K562 (cell line): ENCODE data around the gene KLHDC10. TPM values are rescaled to one million over a fixed set of nuclear protein-coding genes. Genes with fewer than 3 reads are reported as not detected.
A peak's percentile ranks its signal among the peaks of the same experiment; 100 is the strongest.

Source experiments
- ATAC-seq: fragments of 200-7000 bp; cut with Tn5 transposase; 3 replicates; pipeline ENCODE4 v1.9.1; 2020; ENCODE audit warnings: moderate library complexity
- BruUV-seq: library from RNA; stranded (reverse); fragments of 400-500 nt; replicated peaks from 2 replicates; lab custom pipeline; 2021; lab: Mats Ljungman, UMichigan
- CTCF ChIA-PET: fragments of 300-600 bp; formaldehyde crosslinking; extraction: SDS; loops from one replicate; lab custom pipeline; 2021; ENCODE audit warnings: low intra/inter-chr PET ratio; lab: Yijun Ruan, JAX
- POLR2A ChIA-PET: fragments of 300-600, 350-650 bp; sonication (Branson Sonifier 250); formaldehyde crosslinking; extraction: SDS; loops from one replicate; lab custom pipeline; 2021; ENCODE audit warnings: antibody characterized with exemption, inconsistent platforms; lab: Yijun Ruan, JAX
- DNase-seq, 4 experiments: peaks; one replicate each; pipeline versions ENCODE4 v3.0.0 to v3.0.0-alpha.2; 2011 to 2018; ENCODE audit warnings: low spot score in 3 of 4, mixed read lengths in 3 of 4; ENCODE audit errors: extremely low read depth in 1 of 4
- FAIRE-seq: peaks from 2 replicates; lab custom pipeline; 2011; peaks lifted over from hg19 to GRCh38; lab: Jason Lieb, UNC
- H2AFZ ChIP-seq: 2 replicates; pipeline ENCODE4 v1.6.0; 2011; ENCODE audit warnings: low read depth, low read length, control low read depth, inconsistent platforms
- H3K27ac ChIP-seq: fragments of 200-600 bp; 3 replicates; pipeline ENCODE4 v1.8.0; 2011; ENCODE audit warnings: low read depth, mild to moderate bottlenecking, control low read depth, inconsistent platforms, low read length, moderate library complexity, mixed read lengths; ENCODE audit errors: extremely low read depth
- H3K27me3 ChIP-seq, 2 experiments: fragments of 300-600 bp in 1 of 2; 2 replicates in 1 of 2; 3 replicates in 1 of 2; pipeline versions ENCODE4 v1.6.0 to v1.8.0; 2011; ENCODE audit warnings: inconsistent platforms in 2 of 2, low read length in 2 of 2, mild to moderate bottlenecking in 1 of 2, mixed read lengths in 1 of 2, moderate library complexity in 1 of 2; ENCODE audit not compliant: control insufficient read depth in 2 of 2, insufficient read depth in 2 of 2
- H3K36me3 ChIP-seq: fragments of 300-600 bp; 3 replicates; pipeline ENCODE4 v1.8.0; 2011; ENCODE audit warnings: mild to moderate bottlenecking, low read length, inconsistent platforms; ENCODE audit not compliant: control insufficient read depth, insufficient read depth
- H3K4me1 ChIP-seq, 2 experiments: fragments of 200-600 bp in 1 of 2; replicated peaks in 1 of 2; 2 replicates in 1 of 2; 3 replicates in 1 of 2; pipeline versions ENCODE4 v1.5.1 to v1.8.0; 2011; ENCODE audit warnings: inconsistent platforms in 2 of 2, low read length in 2 of 2, mild to moderate bottlenecking in 1 of 2, mixed read lengths in 1 of 2, moderate library complexity in 1 of 2; ENCODE audit not compliant: control insufficient read depth in 2 of 2, insufficient read depth in 2 of 2
- H3K4me2 ChIP-seq: 2 replicates; pipeline ENCODE4 v1.6.1; 2011; ENCODE audit warnings: low read length, control low read depth, inconsistent platforms, mixed read lengths; ENCODE audit not compliant: insufficient read depth
- H3K4me3 ChIP-seq: fragments of 200-600 bp; sonication (generic), shearing (Covaris generic); 2 replicates; pipeline ENCODE4 v1.5.1; 2016; ENCODE audit warnings: control low read depth, inconsistent platforms
- H3K79me2 ChIP-seq: fragments of 200-600 bp; 3 replicates; pipeline ENCODE4 v1.8.0; 2011; ENCODE audit warnings: low read length, inconsistent platforms; ENCODE audit not compliant: control insufficient read depth, insufficient read depth
- H3K9ac ChIP-seq, 2 experiments: 2 replicates each; pipeline versions ENCODE4 v1.6.0 to v1.6.1; 2011; ENCODE audit warnings: low read depth in 2 of 2, low read length in 2 of 2, control low read depth in 1 of 2, inconsistent platforms in 1 of 2, mild to moderate bottlenecking in 1 of 2, mixed read lengths in 1 of 2; ENCODE audit not compliant: insufficient read depth in 1 of 2
- H3K9me1 ChIP-seq: one replicate; pipeline ENCODE4 v1.6.0; 2011; ENCODE audit warnings: inconsistent platforms, mild to moderate bottlenecking, low read length, moderate library complexity; ENCODE audit not compliant: control insufficient read depth, insufficient read depth
- H3K9me3 ChIP-seq: replicated peaks from 2 replicates; pipeline ENCODE4 v1.5.1; 2011; ENCODE audit warnings: low read depth, low read length, inconsistent platforms; ENCODE audit not compliant: control insufficient read depth, insufficient read depth
- H4K20me1 ChIP-seq: replicated peaks from 2 replicates; pipeline ENCODE4 v1.6.1; 2011; ENCODE audit warnings: low read length, inconsistent platforms, mixed read lengths; ENCODE audit not compliant: control insufficient read depth, insufficient read depth
- DPF2 ChIP-seq: fragments of 450-650 bp; IDR thresholded peaks from 2 replicates; pipeline ENCODE4 v1.6.1; 2016
- EGR1 ChIP-seq: fragments of 450-650 bp; conservative IDR thresholded peaks from 2 replicates; pipeline ENCODE4 v1.6.1; 2017; ENCODE audit warnings: mild to moderate bottlenecking
- FOXK1 ChIP-seq: sonication (generic); formaldehyde crosslinking; IDR thresholded peaks from 2 replicates; pipeline ENCODE4 v1.8.0; 2022; ENCODE audit warnings: missing genetic modification reagents, mild to moderate bottlenecking, borderline replicate concordance
- MECOM ChIP-seq: fragments of 250-450 bp; sonication (Bioruptor Pico); IDR thresholded peaks from 2 replicates; pipeline ENCODE4 v1.8.0; 2022; ENCODE audit warnings: inconsistent platforms
- POLR2B ChIP-seq: fragments of 450-650 bp; IDR thresholded peaks from 2 replicates; pipeline ENCODE4 v1.6.1; 2018; ENCODE audit warnings: low read depth; ENCODE audit not compliant: partially characterized antibody
- ZBTB1 ChIP-seq: sonication (generic); formaldehyde crosslinking; IDR thresholded peaks from 2 replicates; pipeline ENCODE4 v1.8.1; 2023; ENCODE audit warnings: missing genetic modification reagents, low read depth, mild to moderate bottlenecking, borderline replicate concordance
- ZKSCAN3 ChIP-seq: fragments of 250-450 bp; sonication (Bioruptor Pico); IDR thresholded peaks from 2 replicates; pipeline ENCODE4 v1.4.0; 2020
- ZNF224 ChIP-seq: sonication (generic); formaldehyde crosslinking; IDR thresholded peaks from 2 replicates; pipeline ENCODE4 v1.8.0; 2022; ENCODE audit warnings: mild to moderate bottlenecking, missing genetic modification reagents
- ZNF23 ChIP-seq: fragments of 250-450 bp; sonication (Bioruptor Pico); IDR thresholded peaks from 2 replicates; pipeline ENCODE4 v1.4.0; 2020; ENCODE audit warnings: mild to moderate bottlenecking
- WGBS: fragments of 100-300 bp; shearing (Covaris generic); methylation state at CpG from one replicate; pipeline ENCODE4 v1.1.6; 2016; ENCODE audit warnings: low coverage, mixed read lengths; ENCODE audit not compliant: insufficient coverage; ENCODE audit errors: missing lambda C conversion rate; 5-methylcytosine and 5-hydroxymethylcytosine counted together
- in situ Hi-C: fragments of 300-500 bp; cut with MboI; formaldehyde crosslinking; loops from 4 replicates; pipeline ENCODE4 v1.15.0; 2018; ENCODE audit warnings: inconsistent platforms, mixed read lengths
- intact Hi-C: fragments of 100-400 bp; cut with micrococcal nuclease; formaldehyde crosslinking; loops from 2 replicates; pipeline ENCODE4 v1.14.2; 2022
- polyA plus RNA-seq, 8 experiments: library from polyadenylated mRNA; depleted of rRNA in 4 of 8; stranded (reverse) in 5 of 8; unstranded in 3 of 8; fragments of >200 nt; fragmentation: Nextera tagmentation in 2 of 8; fragmentation: Illumina TruSeq in 1 of 8; extraction: Ambion mirVana in 2 of 8; extraction: Trizol in 1 of 8; gene quantifications; 2 replicates each; pipeline versions ENCODE4 v1.2.1 to v1.2.3, GENCODE V29; 2011 to 2014; ENCODE audit warnings: inconsistent platforms in 1 of 8, missing spikeins in 1 of 8
- total RNA-seq, 7 experiments: library from RNA; depleted of rRNA in 6 of 7; stranded (reverse); fragments of >200 nt in 6 of 7; fragmentation: Illumina TruSeq in 2 of 7; extraction: Trizol in 2 of 7; gene quantifications; 2 replicates each; pipeline versions ENCODE4 v1.2.1 to v1.2.3, GENCODE V29; 2011 to 2021; ENCODE audit warnings: low replicate concordance in 1 of 7
- TF ChIP-seq, protein P1 (sequence below): fragments of 250-450 bp; sonication (Bioruptor Pico); IDR thresholded peaks from 2 replicates; pipeline ENCODE4 v1.6.1; 2021; ENCODE audit warnings: mild to moderate bottlenecking
- TF ChIP-seq, protein P2 (sequence below): fragments of 450-650 bp; IDR thresholded peaks from 2 replicates; pipeline ENCODE4 v1.6.1; 2016; ENCODE audit warnings: antibody characterized with exemption
- TF ChIP-seq, protein P3 (sequence below), 3 experiments: fragments of 200-800 bp in 1 of 3; fragments of 250-450 bp in 1 of 3; fragments of 450-650 bp in 1 of 3; sonication (Bioruptor Pico) in 1 of 3; sonication (Bioruptor generic) in 1 of 3; formaldehyde crosslinking in 1 of 3; IDR thresholded peaks; 2 replicates each; pipeline versions ENCODE4 v1.6.1 to v1.8.0; 2016 to 2022; ENCODE audit warnings: mild to moderate bottlenecking in 2 of 3, missing genetic modification characterization in 2 of 3, missing compliant biosample characterization in 1 of 3, moderate library complexity in 1 of 3

KLHDC10 gene
- total and polyA plus RNA-seq, 9 of the 15 experiments (the other 6 are each of a cell fraction or from before 2014, with no cell fraction given): 9.8 to 80.5 (median 31.4) TPM

DNA sequence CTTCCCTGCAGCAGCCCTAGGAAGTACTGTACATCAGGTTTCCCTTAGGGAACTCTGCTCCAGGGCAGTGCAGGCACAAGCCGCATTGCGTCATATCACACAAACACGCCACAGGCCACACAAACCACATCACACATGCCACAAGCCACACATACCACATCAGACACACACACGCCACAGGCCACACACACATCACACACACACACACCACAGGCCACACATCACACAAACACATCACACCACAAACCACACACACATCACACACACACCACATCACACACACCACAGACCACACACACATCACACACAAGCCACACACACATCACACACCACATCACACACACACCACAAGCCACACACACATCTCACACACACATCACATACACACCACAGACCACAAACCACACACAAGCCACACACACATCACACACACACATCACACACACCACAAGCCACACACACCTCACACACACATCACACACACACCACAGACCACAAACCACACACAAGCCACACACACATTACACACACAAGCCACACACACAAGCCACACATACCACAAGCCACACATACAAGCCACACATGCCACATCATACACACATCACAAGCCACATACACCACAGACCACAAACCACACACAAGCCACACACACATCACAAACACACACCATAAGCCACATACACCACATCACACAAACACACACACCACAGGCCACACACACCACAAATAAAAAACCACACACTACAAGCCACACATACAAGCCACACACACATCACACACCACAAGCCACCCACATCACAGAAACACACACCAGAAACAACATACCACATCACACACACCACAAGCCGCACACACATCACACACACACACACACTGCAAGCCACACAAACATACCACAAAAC is 81.5 kb downstream of the KLHDC10 start (continued):
- TF ChIP-seq ZNF224 (CRISPR knock-in tag) (no peak), DPF2 (peak; percentile 47; the same call in 1 of the 2 replicates)

DNA sequence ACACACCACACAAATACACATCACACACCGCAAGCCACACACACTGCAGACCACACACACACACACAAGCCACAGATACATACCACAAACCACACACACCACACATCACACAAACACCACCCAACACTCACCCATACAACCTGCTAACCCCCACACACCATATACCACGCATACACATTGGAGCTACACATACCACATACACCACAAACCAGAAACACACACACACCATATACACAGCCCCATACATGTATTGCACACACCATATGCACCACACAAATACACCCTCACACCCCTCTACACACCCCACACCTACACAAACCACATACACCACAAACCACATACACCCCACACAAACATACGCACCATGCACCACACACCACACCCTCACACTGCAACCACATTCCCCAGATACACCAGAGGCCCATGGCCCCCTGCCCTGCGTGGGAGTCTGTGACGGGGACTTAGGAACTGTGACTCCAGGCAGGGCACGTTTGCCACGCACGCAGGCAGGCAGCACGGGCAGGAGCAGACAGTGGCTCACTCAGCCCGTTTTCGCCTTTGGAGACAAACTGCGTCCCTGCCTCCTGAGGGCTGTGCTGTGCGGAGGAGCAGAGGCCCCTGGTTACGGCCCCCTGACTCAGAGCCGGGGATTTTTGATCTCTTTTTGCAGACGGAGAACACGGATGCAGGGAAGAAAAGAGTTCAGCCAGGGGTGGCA is 82.3 kb downstream of the KLHDC10 start:
- Histone ChIP-seq H3K9me1 (no peaks in the 10 kb centered on the region), H3K4me3 (no peak overlapping the region), H3K4me2 (no peak overlapping the region), H3K27ac (peak overlapping the region; percentile 45; the same call in 1 of the 3 replicates), H3K4me1 (peaks cover 0 to 50% of the 10 kb centered on the region in 2 experiments; a peak in 3 of 5 replicates), H3K9me3 (peaks cover 17% of the 10 kb centered on the region), H3K79me2 (no peaks in the 10 kb centered on the region), H3K27me3 (no peaks in the 10 kb centered on the region; a peak in 1 of 5 replicates), H3K9ac (peak overlapping the region in 1 of 2 experiments; percentile 77; a peak in 2 of 4 replicates), H4K20me1 (no peaks in the 10 kb centered on the region), H3K36me3 (peaks cover 4% of the 10 kb centered on the region; the same call in 2 of the 3 replicates), H2AFZ (no peak overlapping the region)
- in situ Hi-C loops (no loop called here), intact Hi-C loops (no loop called here)
- no peak for FAIRE-seq
- WGBS: 90% methylated on average over 17 of the region's 17 CpGs
- POLR2A ChIA-PET: interaction anchor here (0.6 to 1.2 kb wide), 3 partner anchors 10 to 29 kb away, joined by 3 read pairs; no protein-coding TSS in a partner anchor
- ATAC-seq: no peak
- peak in 1 of 4 experiments; percentile 20 for DNase-seq
- BruUV-seq: no TSS peak
- CTCF ChIA-PET: no interaction called here
- TF ChIP-seq ZKSCAN3 (CRISPR knock-in tag) (no peak), EGR1 (peak; percentile 65), MECOM (no peak), FOXK1 (0 out of 2 replicates have a peak, but pooled peaks have one; percentile 26), POLR2B (peak; percentile 47), ZBTB1 (CRISPR knock-in tag) (peak; percentile 80; the same call in 1 of the 2 replicates), ZNF23 (CRISPR knock-in tag) (no peak)
- TF ChIP-seq, protein P1, sequence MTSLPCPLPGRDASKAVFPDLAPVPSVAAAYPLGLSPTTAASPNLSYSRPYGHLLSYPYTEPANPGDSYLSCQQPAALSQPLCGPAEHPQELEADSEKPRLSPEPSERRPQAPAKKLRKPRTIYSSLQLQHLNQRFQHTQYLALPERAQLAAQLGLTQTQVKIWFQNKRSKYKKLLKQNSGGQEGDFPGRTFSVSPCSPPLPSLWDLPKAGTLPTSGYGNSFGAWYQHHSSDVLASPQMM (CRISPR knock-in tag): no peak
- TF ChIP-seq, protein P2, sequence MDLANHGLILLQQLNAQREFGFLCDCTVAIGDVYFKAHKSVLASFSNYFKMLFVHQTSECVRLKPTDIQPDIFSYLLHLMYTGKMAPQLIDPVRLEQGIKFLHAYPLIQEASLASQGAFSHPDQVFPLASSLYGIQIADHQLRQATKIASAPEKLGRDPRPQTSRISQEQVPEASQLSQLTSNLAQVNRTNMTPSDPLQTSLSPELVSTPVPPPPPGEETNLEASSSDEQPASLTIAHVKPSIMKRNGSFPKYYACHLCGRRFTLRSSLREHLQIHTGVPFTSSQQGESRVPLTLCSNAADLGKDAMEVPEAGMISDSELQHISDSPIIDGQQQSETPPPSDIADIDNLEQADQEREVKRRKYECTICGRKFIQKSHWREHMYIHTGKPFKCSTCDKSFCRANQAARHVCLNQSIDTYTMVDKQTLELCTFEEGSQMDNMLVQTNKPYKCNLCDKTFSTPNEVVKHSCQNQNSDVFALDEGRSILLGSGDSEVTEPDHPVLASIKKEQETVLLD: 0 out of 2 replicates have a peak, but pooled peaks have one; percentile 15
- TF ChIP-seq, protein P3, sequence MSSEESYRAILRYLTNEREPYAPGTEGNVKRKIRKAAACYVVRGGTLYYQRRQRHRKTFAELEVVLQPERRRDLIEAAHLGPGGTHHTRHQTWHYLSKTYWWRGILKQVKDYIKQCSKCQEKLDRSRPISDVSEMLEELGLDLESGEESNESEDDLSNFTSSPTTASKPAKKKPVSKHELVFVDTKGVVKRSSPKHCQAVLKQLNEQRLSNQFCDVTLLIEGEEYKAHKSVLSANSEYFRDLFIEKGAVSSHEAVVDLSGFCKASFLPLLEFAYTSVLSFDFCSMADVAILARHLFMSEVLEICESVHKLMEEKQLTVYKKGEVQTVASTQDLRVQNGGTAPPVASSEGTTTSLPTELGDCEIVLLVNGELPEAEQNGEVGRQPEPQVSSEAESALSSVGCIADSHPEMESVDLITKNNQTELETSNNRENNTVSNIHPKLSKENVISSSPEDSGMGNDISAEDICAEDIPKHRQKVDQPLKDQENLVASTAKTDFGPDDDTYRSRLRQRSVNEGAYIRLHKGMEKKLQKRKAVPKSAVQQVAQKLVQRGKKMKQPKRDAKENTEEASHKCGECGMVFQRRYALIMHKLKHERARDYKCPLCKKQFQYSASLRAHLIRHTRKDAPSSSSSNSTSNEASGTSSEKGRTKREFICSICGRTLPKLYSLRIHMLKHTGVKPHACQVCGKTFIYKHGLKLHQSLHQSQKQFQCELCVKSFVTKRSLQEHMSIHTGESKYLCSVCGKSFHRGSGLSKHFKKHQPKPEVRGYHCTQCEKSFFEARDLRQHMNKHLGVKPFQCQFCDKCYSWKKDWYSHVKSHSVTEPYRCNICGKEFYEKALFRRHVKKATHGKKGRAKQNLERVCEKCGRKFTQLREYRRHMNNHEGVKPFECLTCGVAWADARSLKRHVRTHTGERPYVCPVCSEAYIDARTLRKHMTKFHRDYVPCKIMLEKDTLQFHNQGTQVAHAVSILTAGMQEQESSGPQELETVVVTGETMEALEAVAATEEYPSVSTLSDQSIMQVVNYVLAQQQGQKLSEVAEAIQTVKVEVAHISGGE (CRISPR knock-in tag; IDR thresholded peaks at IDR 0.05): no peak
